ENCODE measurements around the gene CDK16. TPM values are rescaled to one million over a fixed set of nuclear protein-coding genes. Genes with fewer than 3 reads are reported as not detected.

The CDK16 gene
- total RNA-seq = 100 to 1,000 TPM; 167 to 245 TPM
- 166 TPM for polyA plus RNA-seq (2013, experiment 1 of 2)
- 145 TPM for polyA plus RNA-seq (2013, experiment 2 of 2)
- long read RNA-seq, experiment 1, transcript CDK16-202 (16 exons, 3,144 nt) = major isoform, 30 of 87 reads
- long read RNA-seq, experiment 1, partial matches to known transcripts = 16 of 87 reads
- long read RNA-seq, experiment 1, other reads (novel, unspliced or antisense) = 38 of 87 reads
- long read RNA-seq, experiment 2, transcript CDK16-202 (16 exons, 3,144 nt) = major isoform, 284 of 397 reads
- long read RNA-seq, experiment 2, transcript CDK16-204 (16 exons, 3,158 nt) = minor isoform, 28 of 397 reads
- long read RNA-seq, experiment 2, partial matches to known transcripts = 15 of 397 reads
- long read RNA-seq, experiment 2, other reads (novel, unspliced or antisense) = 70 of 397 reads
- long read RNA-seq, experiment 3, transcript CDK16-204 (16 exons, 3,158 nt) = minor isoform, 59 of 953 reads
- long read RNA-seq, experiment 3, transcript CDK16-202 (16 exons, 3,144 nt) = major isoform, 679 of 953 reads
- long read RNA-seq, experiment 3, partial matches to known transcripts = 45 of 953 reads
- long read RNA-seq, experiment 3, other reads (novel, unspliced or antisense) = 170 of 953 reads
- long read RNA-seq, experiment 4, transcript CDK16-204 (16 exons, 3,158 nt) = major isoform, 11 of 30 reads
- long read RNA-seq, experiment 4, partial matches to known transcripts = 19 of 30 reads
- long read RNA-seq, experiment 4, other reads (novel, unspliced or antisense) = 0 of 30 reads

DNA sequence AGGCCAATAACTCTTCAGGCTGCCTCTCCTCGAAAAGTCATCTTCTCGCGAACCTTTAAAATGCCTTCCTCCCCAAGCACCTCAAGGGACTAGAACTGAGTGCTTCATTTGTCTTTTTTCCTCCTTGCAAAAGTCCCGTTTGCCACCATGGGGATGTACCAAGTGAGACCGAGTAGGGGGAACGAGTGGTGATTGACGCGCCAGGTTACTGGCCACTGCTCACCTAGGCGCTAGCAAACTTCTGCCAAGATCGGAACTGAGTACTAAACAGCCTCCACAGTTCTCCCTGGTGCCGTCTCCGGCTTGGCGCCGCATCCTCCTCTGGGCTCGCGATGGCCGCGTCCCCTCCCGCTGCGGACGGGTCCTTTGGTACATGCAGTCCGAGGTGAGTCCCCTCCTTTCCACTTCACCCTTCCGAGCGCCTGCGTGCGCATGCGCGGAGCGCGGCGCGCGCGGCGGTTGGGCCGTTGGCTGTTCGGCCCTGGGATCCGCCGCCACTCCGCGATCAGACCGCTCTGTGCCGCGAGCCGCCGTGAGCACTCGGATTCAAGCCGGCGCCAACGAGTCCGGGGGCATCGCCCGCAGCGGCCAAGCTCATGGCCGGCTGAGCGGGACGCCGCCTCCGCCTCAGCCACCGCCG, at the start of gene CDK16:
Gene CDK16 (plus strand): TSS at position 402 of the 640 bp plus-strand sequence. CDS start 4,877 bp downstream, outside the sequence.
- TF ChIP-seq, protein P1, sequence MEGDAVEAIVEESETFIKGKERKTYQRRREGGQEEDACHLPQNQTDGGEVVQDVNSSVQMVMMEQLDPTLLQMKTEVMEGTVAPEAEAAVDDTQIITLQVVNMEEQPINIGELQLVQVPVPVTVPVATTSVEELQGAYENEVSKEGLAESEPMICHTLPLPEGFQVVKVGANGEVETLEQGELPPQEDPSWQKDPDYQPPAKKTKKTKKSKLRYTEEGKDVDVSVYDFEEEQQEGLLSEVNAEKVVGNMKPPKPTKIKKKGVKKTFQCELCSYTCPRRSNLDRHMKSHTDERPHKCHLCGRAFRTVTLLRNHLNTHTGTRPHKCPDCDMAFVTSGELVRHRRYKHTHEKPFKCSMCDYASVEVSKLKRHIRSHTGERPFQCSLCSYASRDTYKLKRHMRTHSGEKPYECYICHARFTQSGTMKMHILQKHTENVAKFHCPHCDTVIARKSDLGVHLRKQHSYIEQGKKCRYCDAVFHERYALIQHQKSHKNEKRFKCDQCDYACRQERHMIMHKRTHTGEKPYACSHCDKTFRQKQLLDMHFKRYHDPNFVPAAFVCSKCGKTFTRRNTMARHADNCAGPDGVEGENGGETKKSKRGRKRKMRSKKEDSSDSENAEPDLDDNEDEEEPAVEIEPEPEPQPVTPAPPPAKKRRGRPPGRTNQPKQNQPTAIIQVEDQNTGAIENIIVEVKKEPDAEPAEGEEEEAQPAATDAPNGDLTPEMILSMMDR (conservative IDR thresholded peaks at IDR 0.05) = no peak
- Histone ChIP-seq H3K4me1 (ENCODE audit: control insufficient read depth, insufficient read depth, low read length) (no peaks in the 10 kb centered on the region), H3K36me3 (ENCODE audit: control insufficient read depth, insufficient read depth, low read length) (peaks cover 27% of the 10 kb centered on the region), H3K27me3 (ENCODE audit: control insufficient read depth, insufficient read depth, low read length, poor library complexity, severe bottlenecking) (no peaks in the 10 kb centered on the region), H3K4me3 (ENCODE audit: low read length) (peak within 1 kb of the TSS; percentile 90), H3K9me3 (ENCODE audit: control insufficient read depth, low read length) (no peaks in the 10 kb centered on the region), H3K27ac (ENCODE audit: low read depth, low read length) (peak within 1 kb of the TSS; percentile 98), H3K9ac (ENCODE audit: extremely low read depth, low read length, poor library complexity, severe bottlenecking) (peak within 1 kb of the TSS; percentile 87)
- Mint-ChIP-seq H3K4me3 (peak within 1 kb of the TSS; percentile 88), H3K9me3 (no peaks in the 10 kb centered on the region), H3K27me3 (ENCODE audit: insufficient read depth) (no peaks in the 10 kb centered on the region), H3K36me3 (ENCODE audit: low read depth) (peaks cover 54% of the 10 kb centered on the region), H3K27ac (peak within 1 kb of the TSS; percentile 99), H3K4me1 (peaks cover 36% of the 10 kb centered on the region)
- peak; percentile 93 for DNase-seq
- 0% methylated on average over 4 to 56 of the region's 61 CpGs for WGBS, 2 experiments (ENCODE audit: insufficient coverage in 1 of 2, insufficient read length in 1 of 2)

DNA sequence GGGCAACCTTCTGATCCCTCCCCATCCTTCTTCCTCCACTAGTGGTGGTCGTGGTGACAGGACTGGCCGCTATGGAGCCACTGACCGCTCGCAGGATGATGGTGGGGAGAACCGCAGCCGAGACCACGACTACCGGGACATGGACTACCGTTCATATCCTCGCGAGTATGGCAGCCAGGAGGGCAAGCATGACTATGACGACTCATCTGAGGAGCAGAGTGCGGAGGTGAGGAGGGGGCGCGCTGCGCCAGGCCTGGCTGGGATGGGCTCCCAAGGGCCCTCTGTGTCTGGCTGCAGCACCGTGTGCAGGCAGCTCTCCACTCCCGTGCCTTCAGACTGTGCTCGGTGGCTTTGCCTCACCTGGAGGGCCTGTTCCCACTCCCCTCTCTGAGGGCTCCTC, 49.2 kb upstream of the CDK16 start:
- Histone ChIP-seq H3K27me3 (ENCODE audit: control insufficient read depth, insufficient read depth, low read length, poor library complexity, severe bottlenecking) (no peaks in the 10 kb centered on the region), H3K4me1 (ENCODE audit: control insufficient read depth, insufficient read depth, low read length) (no peaks in the 10 kb centered on the region), H3K36me3 (ENCODE audit: control insufficient read depth, insufficient read depth, low read length) (peaks cover 12% of the 10 kb centered on the region), H3K9ac (ENCODE audit: extremely low read depth, low read length, poor library complexity, severe bottlenecking) (no peak overlapping the region), H3K4me3 (ENCODE audit: low read length) (no peak overlapping the region), H3K27ac (ENCODE audit: low read depth, low read length) (no peak overlapping the region), H3K9me3 (ENCODE audit: control insufficient read depth, low read length) (no peaks in the 10 kb centered on the region)
- peaks cover 57% of the 10 kb centered on the region for H3K9me3 Mint-ChIP-seq
- 97 to 99% methylated on average over 8 to 19 of the region's 19 CpGs for WGBS, 2 experiments (ENCODE audit: insufficient coverage in 1 of 2, insufficient read length in 1 of 2)
- TF ChIP-seq, protein P1 (conservative IDR thresholded peaks at IDR 0.05) = no peak
- H3K4me3 Mint-ChIP-seq = no peak overlapping the region
- H3K27ac Mint-ChIP-seq = no peak overlapping the region
- H3K27me3 Mint-ChIP-seq (ENCODE audit: insufficient read depth) = no peaks in the 10 kb centered on the region
- H3K36me3 Mint-ChIP-seq (ENCODE audit: low read depth) = peaks cover 30% of the 10 kb centered on the region
- DNase-seq = no peak
- H3K4me1 Mint-ChIP-seq = no peaks in the 10 kb centered on the region

DNA sequence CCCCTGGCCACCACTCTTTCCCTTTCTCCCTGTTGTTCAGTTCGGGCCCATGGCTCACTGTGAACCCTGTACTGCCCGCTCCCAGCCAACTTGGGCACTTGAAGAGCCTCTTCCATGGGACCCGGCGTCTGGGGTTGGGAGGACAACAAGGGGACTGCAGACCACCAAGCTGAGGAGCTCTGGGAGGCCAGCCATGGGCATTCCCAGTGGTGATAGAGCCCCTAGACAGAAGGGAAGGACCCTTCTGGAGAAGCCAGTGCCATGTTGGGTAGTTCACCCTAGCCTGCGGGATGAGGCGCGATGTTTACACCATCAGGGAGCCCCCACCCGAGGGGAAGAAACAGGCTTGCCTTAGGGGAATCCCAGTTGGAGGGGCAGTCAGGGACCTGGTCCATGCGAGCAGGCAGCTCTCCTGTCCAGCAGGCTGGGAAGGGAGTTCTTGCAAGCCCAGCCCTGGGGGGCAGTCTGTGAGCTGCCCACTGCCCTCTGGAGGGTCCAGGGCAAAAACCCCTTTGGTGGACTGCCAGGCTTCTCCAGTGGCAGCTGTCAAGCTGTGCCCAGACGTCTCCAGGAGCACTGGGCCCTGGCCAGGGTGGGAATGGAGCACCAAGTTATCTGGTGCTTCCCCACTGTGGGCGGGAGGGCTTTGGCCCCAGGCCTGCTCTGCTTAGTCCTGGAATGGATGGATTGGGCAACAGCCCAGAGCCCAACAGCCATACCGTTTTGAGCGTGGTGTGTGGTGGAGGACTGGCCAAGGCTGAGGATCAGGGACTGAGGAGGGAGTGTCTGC, 48.6 kb upstream of the CDK16 start:
- Mint-ChIP-seq H3K27me3 (ENCODE audit: insufficient read depth) (no peaks in the 10 kb centered on the region), H3K4me1 (no peaks in the 10 kb centered on the region), H3K36me3 (ENCODE audit: low read depth) (peaks cover 25% of the 10 kb centered on the region), H3K9me3 (peaks cover 52% of the 10 kb centered on the region), H3K27ac (no peak overlapping the region), H3K4me3 (no peak overlapping the region)
- peaks cover 6% of the 10 kb centered on the region for H3K36me3 ChIP-seq (ENCODE audit: control insufficient read depth, insufficient read depth, low read length)
- no peak for DNase-seq
- no peak overlapping the region for H3K9ac ChIP-seq (ENCODE audit: extremely low read depth, low read length, poor library complexity, severe bottlenecking)
- WGBS, 2 experiments (ENCODE audit: insufficient coverage in 1 of 2, insufficient read length in 1 of 2) = 93 to 100% methylated on average over 3 to 12 of the region's 13 CpGs
- H3K27ac ChIP-seq (ENCODE audit: low read depth, low read length) = no peak overlapping the region
- H3K4me1 ChIP-seq (ENCODE audit: control insufficient read depth, insufficient read depth, low read length) = no peaks in the 10 kb centered on the region
- H3K4me3 ChIP-seq (ENCODE audit: low read length) = no peak overlapping the region
- H3K9me3 ChIP-seq (ENCODE audit: control insufficient read depth, low read length) = no peaks in the 10 kb centered on the region
- H3K27me3 ChIP-seq (ENCODE audit: control insufficient read depth, insufficient read depth, low read length, poor library complexity, severe bottlenecking) = no peaks in the 10 kb centered on the region
- TF ChIP-seq, protein P1 (conservative IDR thresholded peaks at IDR 0.05) = no peak
